KOPT-K1 (cell line): ENCODE measurements around the gene MORF4L1.

Experiments used
- H3K27ac ChIP-seq: fragments of 200-600 bp; sonication (generic); 2 replicates; pipeline ENCODE4 v1.5.1; 2016; ENCODE audit warnings: antibody characterized with exemption, mild to moderate bottlenecking, low read depth, low read length; ENCODE audit not compliant: poor library complexity, severe bottlenecking
- H3K36me3 ChIP-seq: fragments of 200-600 bp; sonication (generic); 2 replicates; pipeline ENCODE4 v1.5.1; 2017; ENCODE audit warnings: antibody characterized with exemption, mild to moderate bottlenecking, low read length, moderate library complexity; ENCODE audit not compliant: insufficient read depth
- H3K9me3 ChIP-seq: fragments of 200-600 bp; sonication (generic); 2 replicates; pipeline ENCODE4 v1.5.1; 2017; ENCODE audit warnings: antibody characterized with exemption, low read length, mild to moderate bottlenecking; ENCODE audit not compliant: insufficient read depth, poor library complexity, severe bottlenecking

MORF4L1 gene

DNA sequence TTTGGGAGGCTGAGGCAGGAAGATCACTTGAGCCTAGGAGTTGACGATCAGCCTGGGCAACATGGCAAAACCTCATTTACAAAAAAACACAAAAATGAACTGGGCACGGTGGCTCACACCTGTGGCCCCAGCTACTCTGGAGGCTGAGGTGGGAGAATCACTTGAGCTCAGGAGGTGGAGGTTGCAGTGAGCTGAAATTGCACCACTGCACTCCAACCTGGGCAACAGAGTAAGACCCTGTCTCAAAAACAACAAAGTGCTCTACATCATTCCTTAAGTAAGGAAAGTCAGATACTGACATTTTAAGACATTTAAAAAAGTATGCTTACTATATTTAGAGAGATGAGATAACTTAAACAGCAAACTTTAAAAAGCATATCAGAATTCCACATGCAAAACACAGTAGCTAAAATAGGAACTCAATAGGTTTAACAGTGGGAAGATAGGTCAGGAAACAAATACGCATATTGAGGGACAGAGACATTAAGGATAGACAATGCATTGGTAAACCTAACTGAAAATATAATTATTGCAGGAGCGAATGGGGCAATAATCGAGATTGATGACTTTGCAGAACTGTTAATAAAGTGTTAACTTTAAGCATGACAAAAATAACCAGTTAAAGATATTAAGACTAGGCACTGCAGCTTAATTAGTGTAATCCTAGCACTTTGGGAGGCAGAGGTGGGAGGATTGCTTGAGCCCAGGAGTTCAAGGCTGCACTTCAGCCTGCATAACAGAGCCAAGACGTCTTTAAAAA, 32.1 kb downstream of the MORF4L1 start:
- H3K9me3 ChIP-seq: no peaks in the 10 kb centered on the region
- H3K36me3 ChIP-seq: peaks cover 95% of the 10 kb centered on the region
- H3K27ac ChIP-seq: no peak overlapping the region

DNA sequence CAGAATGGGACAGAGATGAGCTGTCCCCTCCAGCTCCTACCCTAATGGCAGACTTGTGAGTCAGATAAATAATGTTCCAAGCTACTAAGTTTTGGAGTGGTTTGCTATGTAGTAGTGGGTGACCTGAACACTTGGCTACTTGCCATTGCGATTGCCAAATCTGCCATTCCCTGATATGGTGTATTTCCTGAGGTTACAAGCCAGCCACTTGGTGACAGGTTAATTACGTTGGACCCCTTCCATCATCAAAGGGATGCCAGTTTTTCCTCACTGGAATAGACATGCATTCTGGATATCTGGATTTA, 33.6 kb downstream of the MORF4L1 start:
- H3K27ac ChIP-seq: no peak overlapping the region
- H3K36me3 ChIP-seq: peaks cover 90% of the 10 kb centered on the region
- no peaks in the 10 kb centered on the region for H3K9me3 ChIP-seq

GRCh38 chr15:78907577-78907976, 34.9 kb downstream of the MORF4L1 start:
- H3K36me3 ChIP-seq: peaks cover 90% of the 10 kb centered on the region
- no peak overlapping the region for H3K27ac ChIP-seq
- no peaks in the 10 kb centered on the region for H3K9me3 ChIP-seq

GRCh38 chr15:78909160-78909695, 36.5 kb downstream of the MORF4L1 start:
- no peaks in the 10 kb centered on the region for H3K9me3 ChIP-seq
- no peak overlapping the region for H3K27ac ChIP-seq
- H3K36me3 ChIP-seq: peaks cover 90% of the 10 kb centered on the region

GRCh38 chr15:78909791-78910228, 37.1 kb downstream of the MORF4L1 start:
- Histone ChIP-seq H3K9me3 (no peaks in the 10 kb centered on the region), H3K36me3 (peaks cover 90% of the 10 kb centered on the region), H3K27ac (no peak overlapping the region)

- Histone ChIP-seq H3K27ac (no peak overlapping the region), H3K36me3 (peaks cover 89% of the 10 kb centered on the region), H3K9me3 (no peaks in the 10 kb centered on the region)
These were observed 37.6 kb downstream of the MORF4L1 start for GRCh38 chr15:78910271-78910670.

GRCh38 chr15:78912316-78912715, 39.6 kb downstream of the MORF4L1 start:
- Histone ChIP-seq H3K9me3 (no peaks in the 10 kb centered on the region), H3K27ac (no peak overlapping the region), H3K36me3 (peaks cover 78% of the 10 kb centered on the region)

DNA sequence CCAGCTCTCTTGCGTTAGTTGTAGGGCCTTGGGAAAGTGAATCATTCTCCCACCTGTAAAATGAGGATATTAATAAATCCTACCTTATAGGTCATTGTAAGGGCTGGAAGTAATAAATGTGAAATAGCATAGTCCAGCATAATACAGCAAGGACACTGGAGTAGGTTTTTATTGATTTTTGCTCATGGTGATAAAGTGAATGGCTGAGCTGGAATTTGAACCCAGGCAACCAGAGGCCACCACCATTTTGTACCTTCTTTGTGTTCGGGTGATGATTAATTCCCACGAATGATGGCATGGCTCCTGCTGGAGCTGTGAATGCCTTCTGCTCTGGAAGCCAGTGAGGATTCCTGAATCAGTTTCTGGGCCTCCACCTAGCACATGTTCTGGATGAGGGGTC, 40.3 kb downstream of the MORF4L1 start:
- H3K36me3 ChIP-seq: peaks cover 80% of the 10 kb centered on the region
- no peak overlapping the region for H3K27ac ChIP-seq
- no peaks in the 10 kb centered on the region for H3K9me3 ChIP-seq

DNA sequence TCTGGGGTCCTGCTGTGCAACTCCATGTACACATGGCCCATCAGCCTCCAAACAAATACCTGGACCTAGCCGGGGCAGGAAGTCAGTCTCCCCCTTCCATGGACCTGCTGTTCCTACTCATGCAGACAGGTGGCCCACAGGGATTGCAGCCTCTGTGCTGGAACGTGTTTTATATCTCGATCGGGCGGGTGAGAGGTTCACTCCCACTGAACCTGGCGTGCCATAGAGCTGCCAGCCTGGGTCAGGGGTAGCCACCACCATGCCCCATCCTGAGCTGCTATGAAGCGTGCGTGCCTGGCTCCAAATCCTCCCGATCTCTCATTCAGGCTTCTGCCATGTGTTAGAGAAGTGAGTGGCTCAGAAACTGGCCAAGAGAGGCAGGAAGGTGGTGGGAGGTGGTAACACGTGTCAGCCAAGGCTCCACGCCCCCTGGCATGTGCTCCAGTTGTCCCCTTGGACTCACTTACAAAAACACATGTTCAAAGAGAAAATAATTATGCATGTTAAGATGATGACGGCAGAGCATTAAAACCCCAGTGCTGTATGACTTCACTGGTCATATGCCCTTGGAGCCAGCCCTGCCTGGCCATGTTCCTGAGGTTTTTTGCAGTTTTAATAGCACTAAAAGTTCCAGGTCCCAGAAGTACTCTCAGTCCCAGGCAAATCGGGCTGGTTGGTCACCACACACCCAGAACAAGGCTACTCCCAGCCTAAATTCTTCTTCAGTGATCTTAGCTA, 41.5 kb downstream of the MORF4L1 start:
- Histone ChIP-seq H3K9me3 (no peaks in the 10 kb centered on the region), H3K36me3 (peaks cover 79% of the 10 kb centered on the region), H3K27ac (no peak overlapping the region)

DNA sequence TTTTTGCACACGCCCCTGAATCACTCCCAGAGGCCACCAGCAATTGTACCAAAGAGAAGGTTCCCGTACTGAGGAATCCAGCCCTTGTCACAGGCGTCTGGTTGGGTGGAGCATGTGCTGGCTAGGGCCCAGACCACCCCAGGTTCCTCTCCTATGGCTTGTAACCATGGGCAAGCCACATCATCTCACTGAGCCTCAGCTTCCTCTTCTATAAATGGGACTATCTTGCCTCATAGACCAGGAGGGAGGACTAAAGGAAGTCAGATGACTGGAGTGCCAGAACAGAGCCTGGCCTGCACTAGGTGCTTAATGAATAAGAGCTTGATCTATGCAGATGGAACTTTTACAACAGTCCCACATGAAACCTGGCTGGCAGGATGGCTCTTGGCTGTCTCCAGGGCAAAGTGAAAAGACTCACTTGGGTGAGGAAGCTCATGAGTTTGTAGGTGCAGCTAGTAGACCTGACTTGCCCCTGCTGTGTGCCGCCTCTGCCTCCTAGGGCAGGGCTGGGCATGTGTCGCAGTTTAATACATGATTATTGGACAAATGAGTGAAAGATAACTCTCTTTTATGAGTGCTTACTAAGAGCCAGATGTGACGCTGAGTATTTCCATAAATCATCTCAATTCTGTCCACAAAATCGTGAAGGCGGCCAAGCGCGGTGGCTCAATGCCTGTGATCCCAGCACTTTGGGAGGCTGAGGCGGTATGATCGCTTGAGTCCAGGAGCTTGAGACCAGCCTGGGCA, 42.8 kb downstream of the MORF4L1 start:
- Histone ChIP-seq H3K27ac (no peak overlapping the region), H3K36me3 (peaks cover 76% of the 10 kb centered on the region), H3K9me3 (no peaks in the 10 kb centered on the region)

DNA sequence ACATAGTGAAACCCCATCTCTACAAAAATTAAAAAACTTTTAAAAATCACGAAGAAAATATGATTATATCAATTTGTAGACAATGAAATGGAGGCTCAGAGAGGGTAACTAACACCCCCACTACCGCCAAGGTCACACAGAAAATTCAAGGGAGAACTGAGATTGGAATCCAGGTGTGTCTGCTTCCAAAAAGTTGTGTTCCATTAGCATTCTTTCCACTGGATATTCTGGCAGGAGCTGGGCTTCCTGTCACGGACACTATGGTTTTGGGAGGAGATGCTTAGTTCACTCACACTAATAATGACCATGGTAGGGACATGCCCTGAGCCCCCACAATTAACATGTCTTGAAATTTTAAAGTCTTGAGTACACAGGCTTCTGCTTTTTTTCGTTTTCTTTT, 43.4 kb downstream of the MORF4L1 start:
- Histone ChIP-seq H3K9me3 (no peaks in the 10 kb centered on the region), H3K36me3 (peaks cover 77% of the 10 kb centered on the region), H3K27ac (no peak overlapping the region)

GRCh38 chr15:78917888-78918287, 45.2 kb downstream of the MORF4L1 start:
- no peak overlapping the region for H3K27ac ChIP-seq
- H3K9me3 ChIP-seq: no peaks in the 10 kb centered on the region
- peaks cover 77% of the 10 kb centered on the region for H3K36me3 ChIP-seq

DNA sequence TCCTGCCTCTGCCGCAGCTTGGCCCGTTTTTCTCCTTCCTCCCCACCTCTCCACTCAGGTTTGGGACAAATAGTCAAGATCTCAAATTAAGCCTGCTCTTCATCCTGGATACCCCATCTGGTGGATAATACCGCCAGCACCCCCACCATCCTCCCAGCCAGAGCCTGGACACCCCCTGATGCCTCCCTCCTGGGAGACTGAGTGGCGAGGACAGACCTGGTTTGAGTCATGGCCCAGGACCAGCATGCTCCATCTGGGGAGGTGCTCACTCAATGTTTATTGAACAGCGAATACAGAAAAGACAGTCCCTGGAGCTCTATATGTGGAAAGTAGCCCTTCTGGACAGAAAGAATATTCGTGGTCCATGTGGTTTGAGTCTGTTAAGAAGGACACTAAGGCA, 48.8 kb downstream of the MORF4L1 start:
- Histone ChIP-seq H3K27ac (no peak overlapping the region), H3K36me3 (peaks cover 79% of the 10 kb centered on the region), H3K9me3 (no peaks in the 10 kb centered on the region)

DNA sequence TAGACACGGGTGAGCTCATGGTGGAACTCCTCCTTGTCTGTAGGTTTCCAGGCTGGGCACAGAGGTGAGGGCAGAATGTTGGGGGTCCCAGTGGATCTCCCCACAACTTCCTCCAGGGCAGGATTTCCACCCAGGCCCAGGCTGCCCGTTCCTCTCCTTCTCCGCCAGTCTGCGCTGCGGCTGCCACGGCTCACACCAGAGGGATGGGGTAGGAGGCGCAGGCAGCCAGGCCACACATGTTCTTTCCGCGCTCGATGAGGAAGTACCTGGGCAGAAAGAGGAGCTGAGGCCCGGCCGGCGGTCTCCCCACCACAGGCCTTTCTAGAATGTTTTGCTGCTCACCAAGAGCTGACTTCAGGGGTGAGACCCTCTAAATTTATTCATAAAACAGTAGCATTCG, 49.2 kb downstream of the MORF4L1 start:
- H3K9me3 ChIP-seq: no peaks in the 10 kb centered on the region
- H3K27ac ChIP-seq: no peak overlapping the region
- H3K36me3 ChIP-seq: peaks cover 84% of the 10 kb centered on the region

- Histone ChIP-seq H3K36me3 (peaks cover 89% of the 10 kb centered on the region), H3K27ac (no peak overlapping the region), H3K9me3 (no peaks in the 10 kb centered on the region)
These were observed 49.8 kb downstream of the MORF4L1 start for GRCh38 chr15:78922527-78922926.
